GM21576 (cell line): Measurements from ENCODE around the gene P2RX7.
A peak's percentile ranks its signal among the peaks of the same experiment; 100 is the strongest.

Experiments
- ATAC-seq: cut with Tn5 transposase; IDR thresholded peaks from one replicate; pipeline ENCODE4 v1.9.1; 2021; ENCODE audit warnings: mild to moderate bottlenecking, moderate library complexity; ENCODE audit not compliant: unreplicated experiment

P2RX7 gene

DNA sequence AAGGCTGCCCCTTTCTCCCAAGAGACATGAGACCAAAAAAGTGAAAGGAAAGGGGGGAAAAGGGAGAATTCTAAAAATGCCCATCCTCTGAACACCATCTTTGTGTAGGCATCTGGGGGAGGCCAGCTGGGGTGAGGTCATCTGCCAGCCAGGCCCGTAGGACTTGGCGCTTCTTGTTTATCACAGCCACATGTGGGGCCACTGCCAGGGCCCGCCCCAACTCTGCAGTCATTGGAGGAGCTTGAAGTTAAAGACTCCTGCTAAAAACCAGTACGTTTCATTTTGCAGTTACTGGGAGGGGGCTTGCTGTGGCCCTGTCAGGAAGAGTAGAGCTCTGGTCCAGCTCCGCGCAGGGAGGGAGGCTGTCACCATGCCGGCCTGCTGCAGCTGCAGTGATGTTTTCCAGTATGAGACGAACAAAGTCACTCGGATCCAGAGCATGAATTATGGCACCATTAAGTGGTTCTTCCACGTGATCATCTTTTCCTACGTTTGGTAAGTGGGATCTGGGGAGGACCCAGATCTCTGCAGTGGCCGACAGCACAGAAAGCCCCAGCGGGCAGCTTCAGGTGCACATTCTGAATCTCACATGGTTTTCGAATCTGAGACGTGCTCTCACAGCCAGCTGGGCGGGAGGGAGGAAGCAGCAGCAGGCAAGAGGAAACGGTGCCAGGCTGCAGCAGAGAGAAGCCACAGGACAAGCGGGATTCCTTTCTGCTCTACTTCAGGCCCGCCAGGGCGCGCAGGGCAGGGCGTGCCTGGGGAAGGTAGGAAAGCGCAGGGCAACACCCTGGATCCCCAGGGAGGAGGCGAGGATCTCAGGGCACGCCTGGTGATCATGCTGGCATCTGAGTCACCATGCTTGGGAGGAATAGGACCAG lies at the start of gene P2RX7:
Gene P2RX7 (plus strand): TSS at position 276 of the 881 bp plus-strand sequence. CDS start 95 bp downstream, at position 371.
- ATAC-seq: peak; percentile 32

DNA sequence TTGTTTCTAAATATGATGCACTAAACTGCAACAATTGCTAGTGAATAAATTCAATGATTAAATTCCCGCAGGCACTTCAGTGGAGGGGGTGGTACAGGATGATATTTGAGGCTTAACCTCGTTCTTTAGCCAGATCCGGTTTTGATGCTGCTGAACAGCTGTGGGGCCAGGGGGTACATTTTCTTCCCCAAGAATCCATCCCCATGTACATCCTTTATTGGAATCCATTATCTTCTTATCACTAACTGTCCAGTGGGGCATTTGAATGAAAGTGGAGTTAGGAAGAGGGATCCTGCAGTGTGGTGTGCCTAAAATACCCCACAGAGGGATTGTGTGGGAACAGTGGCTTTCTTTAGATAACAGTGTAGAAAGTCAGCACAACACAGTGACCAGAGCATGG lies 48.4 kb upstream of the P2RX7 start:
- ATAC-seq: no peak

DNA sequence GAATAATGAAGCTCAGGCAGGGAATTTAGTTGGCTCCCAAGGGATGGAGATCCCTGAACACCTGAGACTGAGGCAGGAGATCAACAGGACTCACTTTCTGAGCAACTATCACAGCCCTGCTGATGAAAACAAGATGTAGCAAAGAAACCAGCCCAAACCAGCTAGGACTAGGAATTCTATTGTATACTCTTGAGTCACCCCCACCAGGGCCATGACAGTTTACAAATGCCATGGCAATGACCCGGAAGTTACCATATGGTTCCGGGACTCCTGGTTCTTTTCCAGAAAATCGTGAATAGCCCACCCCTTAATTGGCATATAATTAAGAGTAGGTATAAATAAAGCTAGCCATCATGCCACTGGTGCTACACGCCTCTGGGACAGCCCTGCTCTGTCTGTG lies 47.6 kb upstream of the P2RX7 start:
- ATAC-seq: no peak

DNA sequence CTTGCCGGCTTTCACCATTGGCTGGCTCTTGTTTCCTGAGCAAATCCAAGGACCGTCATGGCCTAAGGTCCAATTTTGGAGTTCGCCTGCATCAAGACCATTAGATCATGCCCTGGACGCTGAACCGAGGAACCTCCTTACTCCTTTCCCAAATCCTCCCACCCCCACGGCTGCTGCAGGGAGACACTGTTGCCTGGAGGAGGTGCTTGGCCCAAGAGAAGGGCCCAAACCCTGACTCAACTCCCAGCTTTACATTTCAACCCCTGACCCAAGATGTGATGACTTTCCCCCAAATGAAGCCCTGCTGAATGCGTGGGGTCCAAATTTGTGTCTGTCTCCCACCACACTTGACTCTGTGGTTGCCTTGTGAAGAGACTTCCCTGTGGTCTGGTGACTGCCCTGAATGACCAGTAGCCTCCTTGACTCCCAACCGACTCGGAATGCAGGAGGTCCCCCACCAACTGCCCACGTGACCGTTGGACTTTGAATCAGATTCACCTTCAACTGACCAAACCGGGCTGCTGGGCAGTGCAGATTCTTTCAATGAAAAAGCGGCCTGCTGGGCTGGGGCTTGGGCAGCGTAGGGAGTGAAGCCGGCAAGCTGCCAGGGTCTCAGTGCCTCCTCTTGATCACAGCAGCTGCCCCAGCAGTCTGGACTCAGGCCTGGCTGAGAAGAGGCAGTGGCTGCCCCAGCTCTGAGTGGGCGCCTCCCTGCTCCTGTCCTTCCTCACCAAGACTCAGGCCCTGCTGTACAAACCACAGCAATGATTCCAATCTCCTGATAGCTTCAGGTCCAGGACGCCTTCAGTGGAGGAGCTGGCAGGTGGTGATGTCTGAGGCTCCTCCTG lies 46.9 kb upstream of the P2RX7 start:
- ATAC-seq: no peak

DNA sequence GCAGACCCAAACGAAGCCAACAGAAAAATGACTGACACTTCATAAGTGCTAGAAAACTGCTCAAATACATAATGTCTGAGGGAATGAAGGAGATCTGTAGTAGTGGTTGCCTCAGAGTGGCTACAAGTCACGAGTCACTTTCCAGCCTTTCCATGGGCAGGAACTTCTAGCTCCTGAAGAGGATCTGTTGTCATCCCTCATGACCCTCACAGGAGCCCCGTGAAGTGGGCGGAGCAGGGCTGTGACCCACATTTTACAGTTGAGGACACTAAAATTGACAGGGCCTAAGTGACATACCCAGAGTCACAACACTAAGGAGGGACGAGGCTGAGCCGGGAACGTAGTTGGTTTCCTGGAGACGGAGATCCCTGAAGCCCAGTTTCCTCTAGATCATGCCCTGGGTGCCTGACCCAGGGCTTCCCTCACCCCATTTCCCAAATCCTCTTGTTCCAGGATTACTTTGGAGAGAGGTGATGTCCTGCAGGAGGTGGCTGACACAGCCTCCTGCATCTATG lies 45.8 kb upstream of the P2RX7 start:
- no peak for ATAC-seq

DNA sequence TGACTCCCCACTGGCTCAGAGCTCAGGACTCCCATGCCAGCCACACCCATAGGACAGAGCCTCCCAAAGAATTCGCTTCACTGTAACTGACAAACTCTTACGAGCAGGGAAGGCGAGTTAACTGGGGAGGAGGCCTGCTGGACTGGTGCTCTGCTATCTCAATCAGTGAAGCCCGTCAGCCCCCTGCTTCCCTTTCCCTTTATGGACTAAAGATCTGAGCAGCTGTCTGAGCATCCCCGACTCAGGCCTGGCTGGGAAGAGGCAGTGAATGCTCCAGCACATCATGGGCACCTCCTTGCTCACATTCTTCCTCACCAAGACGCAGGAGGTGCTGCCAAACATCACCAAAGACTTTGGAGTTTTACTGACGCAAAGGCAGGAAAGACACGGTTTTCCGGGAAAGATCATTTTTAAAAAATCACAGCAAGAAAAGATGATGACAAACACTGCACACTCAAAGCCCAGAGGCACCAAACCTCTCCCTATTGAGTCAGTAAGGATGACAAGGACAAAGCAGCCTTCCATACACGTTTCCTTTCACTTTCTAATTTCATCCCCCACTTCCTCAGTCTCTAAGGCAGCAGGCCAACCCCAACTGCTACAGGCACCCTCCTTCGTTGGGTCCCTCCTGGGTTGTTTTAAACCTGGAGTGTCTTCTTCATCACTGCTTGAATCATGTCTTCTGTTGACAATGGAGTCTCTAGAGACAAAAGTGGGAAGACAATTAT lies 45.0 kb upstream of the P2RX7 start:
- no peak for ATAC-seq

DNA sequence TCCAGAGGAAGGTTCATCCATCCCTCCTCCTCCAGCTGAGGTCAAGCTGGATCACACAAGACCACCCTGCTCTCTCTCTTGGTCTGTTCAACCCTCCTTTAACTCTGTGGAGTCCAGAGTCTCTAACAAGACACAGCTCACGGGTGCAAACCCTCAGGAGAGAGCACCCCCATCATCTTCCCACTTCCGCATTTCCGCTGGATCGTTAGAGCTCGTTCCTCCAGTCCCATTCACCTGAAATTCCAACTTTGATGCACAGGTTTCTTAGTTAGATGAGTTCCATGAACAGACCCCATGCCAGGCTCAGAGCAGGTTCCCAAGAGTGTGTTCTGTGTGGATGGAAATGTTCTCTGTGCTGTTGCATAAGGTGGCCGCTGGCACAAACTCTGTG lies 44.5 kb upstream of the P2RX7 start:
- no peak for ATAC-seq

DNA sequence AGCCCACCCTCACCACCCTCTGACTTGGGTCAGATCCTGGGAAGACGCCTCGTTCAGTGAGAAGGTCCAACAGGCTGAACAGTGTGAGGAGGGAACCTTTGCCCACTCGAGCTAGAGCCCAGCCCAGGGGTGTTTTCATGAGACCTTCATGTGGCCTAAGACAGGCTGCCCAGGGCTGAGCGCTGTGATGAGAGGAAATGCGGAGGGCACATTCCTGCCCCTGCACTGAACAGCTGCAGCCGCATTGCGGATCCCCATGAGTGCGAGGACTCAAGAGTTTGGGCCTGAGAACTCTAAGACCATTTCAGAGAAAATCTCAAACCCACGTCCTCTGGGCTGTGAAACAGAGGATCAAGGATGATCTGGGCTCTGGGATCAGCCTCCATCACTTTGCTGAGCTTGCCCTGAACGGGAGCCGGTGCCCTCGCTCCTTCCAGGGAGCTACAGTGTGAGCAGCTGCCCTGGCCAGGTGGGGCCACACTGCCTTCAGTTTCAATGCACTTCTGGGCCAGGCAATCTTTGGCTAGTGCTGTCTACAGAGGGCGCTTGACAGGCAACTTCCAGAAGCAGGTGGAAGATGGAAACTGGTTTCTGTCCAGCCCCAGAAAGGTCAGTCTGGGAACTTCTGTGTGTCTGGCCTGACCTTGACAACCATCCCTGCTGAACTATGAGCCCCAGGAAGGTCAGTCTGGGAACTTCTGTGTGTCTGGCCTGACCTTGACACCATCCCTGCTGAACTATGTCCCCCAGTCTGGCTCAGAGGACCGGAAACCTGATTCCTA lies 43.5 kb upstream of the P2RX7 start:
- no peak for ATAC-seq

DNA sequence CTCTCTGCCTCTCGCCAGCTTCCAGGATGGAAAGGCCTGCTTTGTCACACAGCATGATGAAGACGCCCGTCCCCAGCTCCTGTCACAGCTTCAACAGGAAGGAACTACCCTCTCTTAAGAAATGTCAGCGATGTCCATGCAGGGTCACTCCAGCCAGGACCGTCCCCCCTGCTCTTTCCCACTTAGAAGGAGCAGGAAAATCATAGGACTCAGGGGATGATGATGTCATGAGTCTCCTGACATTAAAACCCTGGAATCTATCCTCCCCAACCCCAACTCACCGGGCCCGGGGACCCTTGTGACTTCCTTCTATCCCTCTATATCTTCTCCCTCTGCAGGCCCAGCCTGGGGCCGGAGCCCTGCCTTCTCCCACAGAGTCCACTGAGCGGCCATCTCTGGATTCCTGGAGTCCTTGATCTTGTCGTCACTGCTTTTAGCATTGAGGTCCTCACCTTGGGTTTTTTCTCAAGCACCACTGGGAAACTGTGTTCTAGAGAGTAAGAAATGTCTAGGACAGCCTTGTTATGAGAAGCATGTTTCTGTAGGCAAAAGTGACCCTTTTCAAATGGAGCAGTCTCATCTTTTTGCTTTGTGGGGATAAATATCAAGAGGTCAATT lies 42.8 kb upstream of the P2RX7 start:
- no peak for ATAC-seq

DNA sequence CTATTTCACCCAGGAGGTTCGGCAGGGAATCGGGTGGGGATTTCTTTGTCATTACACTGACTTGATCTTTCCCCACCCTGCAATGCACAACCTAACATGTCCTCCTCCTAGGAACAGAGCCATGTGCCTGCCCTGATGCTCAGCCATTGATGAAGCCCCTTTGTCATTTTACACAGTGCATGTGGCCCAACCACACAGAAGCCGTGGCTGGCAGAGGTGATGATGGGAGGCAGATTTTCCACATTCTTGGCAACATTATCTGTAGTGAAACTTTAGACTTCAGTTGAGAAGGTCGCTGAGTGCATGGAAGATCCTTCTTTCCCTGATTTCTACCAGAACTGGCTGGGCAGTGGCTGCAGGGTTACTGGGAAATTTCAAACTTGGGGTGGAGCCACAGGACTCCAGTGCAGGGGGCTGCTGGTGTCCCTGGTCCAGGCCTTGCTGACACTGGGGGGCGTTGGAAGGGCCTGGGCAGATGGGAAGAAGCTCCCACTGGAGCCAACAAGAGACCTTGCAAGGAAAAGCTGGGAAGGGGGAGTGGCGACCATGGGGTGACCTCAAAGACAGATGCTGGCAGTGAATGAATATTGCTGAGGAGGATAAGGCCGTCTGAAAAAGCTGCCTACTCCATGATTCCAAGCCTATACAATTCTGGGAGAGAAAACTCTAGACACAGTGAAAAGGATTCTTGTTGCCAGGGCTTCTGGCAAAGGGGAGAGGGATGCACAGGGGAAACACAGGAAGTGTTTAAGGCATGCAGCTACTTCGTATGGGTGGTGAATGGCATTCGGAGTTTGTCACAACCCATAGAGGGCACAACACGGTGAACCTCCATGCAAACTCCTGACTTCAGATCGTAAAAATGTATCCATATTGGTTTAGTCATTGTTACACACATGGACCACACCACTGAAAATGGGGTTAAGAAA lies 41.8 kb upstream of the P2RX7 start:
- no peak for ATAC-seq

DNA sequence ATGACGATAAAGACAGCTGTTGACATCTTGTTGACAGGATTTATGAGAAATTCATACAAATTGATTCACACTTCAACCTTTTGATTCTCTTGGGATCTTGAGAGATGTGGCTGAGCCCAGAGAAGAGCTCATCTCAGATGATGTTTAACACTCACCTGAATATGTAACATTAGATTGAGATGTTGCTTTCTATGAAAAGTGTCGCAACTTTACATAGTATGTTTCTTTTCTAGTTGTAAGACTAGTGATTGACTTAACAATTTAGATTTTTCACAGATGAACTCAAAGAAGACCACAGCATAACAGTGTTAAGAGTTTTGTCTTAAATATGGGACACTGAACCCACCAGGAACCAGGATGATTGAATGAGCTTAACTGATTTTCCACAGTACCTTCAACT lies 40.6 kb upstream of the P2RX7 start:
- ATAC-seq: no peak

DNA sequence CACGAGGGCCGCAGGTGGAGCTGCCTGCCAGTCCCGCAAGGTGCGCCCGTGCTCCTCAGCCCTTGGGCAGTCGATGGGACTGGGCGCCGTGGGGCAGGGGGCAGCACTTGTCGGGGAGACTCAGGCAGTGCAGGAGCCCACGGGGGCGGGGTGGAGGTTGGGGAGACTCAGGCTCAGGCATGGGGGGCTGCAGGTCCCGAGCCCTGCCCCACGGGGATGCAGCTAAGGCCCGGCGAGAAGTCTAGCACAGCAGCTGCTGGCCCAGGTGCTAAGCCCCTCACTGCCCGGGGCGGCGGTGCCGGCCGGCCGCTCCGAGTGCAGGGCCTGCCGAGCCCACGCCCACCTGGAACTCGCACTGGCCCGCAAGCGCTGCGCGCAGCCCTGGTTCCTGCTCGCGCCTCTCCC lies 39.2 kb upstream of the P2RX7 start:
- no peak for ATAC-seq

DNA sequence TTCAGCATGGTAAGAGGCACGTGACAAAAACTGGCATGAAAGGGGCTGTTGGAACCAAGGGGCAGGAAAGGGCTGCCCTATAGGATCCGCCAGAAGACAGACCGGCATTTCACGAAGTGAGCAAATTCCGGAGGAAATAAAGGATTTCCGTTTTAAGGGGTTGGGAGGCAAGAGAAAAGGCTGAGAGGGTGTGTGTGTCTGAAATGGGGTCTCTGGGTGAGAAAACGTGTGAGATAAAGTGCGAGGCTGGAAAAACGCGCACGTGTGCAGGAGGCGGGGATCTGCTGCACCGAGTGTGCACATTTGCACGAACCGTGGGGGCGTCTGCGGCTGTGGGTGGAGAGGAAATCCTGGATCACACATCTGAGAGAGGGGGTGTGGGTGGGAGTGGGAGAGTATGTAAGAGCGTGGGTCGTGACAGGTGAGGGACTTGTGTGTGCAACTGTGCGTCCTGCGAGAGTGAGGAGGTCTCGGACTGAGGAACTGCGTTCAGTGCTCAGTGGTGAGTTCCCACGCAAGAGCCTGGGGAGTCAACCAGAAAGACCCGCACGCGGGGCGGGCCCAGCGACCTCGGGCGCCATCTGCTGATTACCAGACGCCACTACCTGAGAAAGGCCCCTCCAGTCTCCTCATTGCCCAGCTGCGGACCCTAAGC lies 37.0 kb upstream of the P2RX7 start:
- ATAC-seq: peak; percentile 89

DNA sequence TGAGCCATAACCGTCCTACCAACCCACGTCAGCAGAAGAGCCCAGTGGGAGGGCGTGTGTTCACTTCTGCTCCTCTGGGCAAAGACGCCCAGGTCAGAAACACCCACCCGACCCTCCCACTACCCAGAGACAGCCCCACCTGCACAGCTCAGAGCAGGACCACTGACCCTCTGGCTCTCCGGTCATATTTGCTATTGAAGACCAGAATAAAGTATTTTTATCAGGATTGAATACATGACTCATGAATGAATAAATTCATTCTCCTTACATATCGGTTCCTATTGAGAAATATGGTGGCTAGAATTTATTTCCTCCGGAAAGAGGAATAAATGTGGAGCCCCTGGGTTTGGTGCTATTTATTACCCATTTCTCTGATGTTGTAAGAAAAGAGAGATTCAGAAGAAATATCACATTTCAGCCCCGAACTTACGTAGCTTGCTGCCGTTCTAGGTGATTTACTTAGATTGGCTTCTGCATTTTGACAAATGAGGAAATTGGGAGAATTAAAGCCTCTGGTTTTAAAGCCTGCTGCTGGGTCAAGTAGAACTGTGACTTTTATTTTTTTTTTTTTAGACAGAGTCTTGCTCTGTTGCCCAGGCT lies 36.4 kb upstream of the P2RX7 start:
- no peak for ATAC-seq

DNA sequence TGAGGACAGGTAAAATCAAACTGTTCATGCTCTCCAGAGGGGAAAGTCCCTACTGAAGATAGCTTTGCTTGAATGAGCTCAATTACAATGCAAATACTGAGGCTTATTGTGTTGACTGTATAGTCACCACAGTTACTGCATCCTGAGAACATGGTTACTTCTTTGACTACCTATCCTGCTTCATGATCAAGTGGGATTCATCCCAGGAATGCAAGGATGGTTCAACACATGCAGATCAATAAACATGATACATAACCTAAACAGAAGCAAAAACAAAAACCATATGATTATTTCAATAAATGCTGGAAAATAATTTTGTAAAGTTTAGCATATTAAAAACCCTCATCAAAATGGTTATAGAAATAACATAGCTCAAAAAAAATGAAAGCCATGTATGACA lies 32.9 kb upstream of the P2RX7 start:
- ATAC-seq: no peak

DNA sequence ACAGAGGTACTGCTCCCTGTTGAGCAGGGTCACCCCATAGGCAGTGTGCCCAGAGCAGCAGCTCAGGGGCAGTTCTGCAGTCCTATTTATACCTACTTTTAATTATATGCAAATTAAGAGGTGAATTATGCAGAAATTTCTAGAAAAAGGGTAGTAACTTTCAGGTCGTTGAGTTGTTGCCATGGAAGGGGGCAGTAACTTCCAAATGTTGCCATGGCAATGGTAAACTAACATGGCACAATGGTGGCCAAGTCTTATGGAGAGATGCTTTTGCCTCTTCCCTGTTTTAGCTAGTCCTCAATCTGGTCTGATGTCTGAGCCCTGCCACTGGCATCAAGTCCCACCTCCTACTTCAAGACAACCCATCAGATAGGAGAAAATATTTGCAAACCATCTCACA lies 30.4 kb upstream of the P2RX7 start:
- ATAC-seq: no peak

DNA sequence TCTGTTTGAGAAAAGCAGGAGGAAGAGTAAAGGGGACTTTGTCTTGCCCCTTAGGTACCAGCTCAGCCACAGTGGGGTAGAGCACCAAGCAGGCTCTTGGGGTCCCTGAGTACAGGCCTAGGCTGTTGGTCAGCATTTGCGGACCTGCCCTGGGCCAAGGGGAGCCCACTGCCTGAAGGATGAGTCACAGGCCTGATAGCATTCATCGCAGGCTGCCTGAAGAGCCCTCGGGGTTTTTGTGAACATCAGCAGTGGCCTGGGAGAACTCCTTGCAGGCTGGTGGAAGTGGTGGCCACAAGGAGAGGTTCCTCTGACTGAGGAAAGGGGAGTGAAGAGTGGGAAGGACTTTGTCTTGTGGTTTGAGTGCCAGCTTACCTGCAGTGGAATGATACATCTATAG lies 25.0 kb upstream of the P2RX7 start:
- no peak for ATAC-seq

DNA sequence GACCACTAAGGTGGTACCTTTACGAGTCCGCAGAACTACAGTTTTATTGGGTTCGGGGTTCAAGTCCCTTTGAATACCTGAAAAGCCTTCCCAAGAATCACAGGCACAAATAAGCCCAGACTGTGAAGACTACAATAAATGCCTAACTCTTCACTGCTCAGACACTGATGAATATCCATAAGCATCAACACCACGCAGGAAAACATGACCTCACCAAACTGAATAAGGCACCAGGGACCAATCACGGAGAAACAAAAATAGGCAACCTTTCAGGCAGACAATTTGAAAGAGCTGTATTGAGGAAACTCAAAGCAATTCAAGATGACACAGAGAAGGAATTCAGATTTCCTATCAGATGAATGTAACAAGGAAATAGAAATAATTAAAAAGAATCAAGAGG lies 24.2 kb upstream of the P2RX7 start:
- no peak for ATAC-seq
